Natural killer cell (primary cell): ENCODE measurements around the gene ZFR2. TPM values are rescaled to one million over a fixed set of nuclear protein-coding genes. Genes with fewer than 3 reads are reported as not detected.

ENCODE experiments used
- ATAC-seq, 3 donors: fragments of 150-1000 bp in 2 of 3; fragments of 200-7000 bp in 1 of 3; cut with Tn5 transposase; 1 replicate in 1 of 3; 2 replicates in 2 of 3; pipeline ENCODE4 v1.10.0; 2021; ENCODE audit warnings: mild to moderate bottlenecking in 2 of 3, moderate library complexity in 2 of 3
- DNase-seq, 2 donors: peaks; one replicate each; pipeline versions ENCODE4 v3.0.0 to v3.0.0-alpha.2; 2013 to 2021; ENCODE audit warnings: mixed read lengths in 1 of 2
- H3K27ac ChIP-seq: one replicate; pipeline ENCODE4 v1.5.1; 2013; ENCODE audit warnings: mild to moderate bottlenecking, low read length
- H3K27me3 ChIP-seq: one replicate; pipeline ENCODE4 v1.6.1; 2013; ENCODE audit warnings: low read length; ENCODE audit not compliant: control insufficient read depth, insufficient read depth
- H3K36me3 ChIP-seq: one replicate; pipeline ENCODE4 v1.6.1; 2013; ENCODE audit warnings: low read length; ENCODE audit not compliant: control insufficient read depth, insufficient read depth
- H3K4me1 ChIP-seq: one replicate; pipeline ENCODE4 v1.6.1; 2013; ENCODE audit warnings: low read length; ENCODE audit not compliant: control insufficient read depth, insufficient read depth
- H3K4me3 ChIP-seq: one replicate; pipeline ENCODE4 v1.5.1; 2013; ENCODE audit warnings: low read length
- H3K9me3 ChIP-seq: one replicate; pipeline ENCODE4 v1.6.1; 2013; ENCODE audit warnings: low read length; ENCODE audit not compliant: control insufficient read depth, insufficient read depth
- H3K27ac Mint-ChIP-seq, 2 donors: one replicate each; pipeline ENCODE4 v1.8.0; 2022; ENCODE audit warnings: mild to moderate bottlenecking in 2 of 2, mixed read lengths in 2 of 2, moderate library complexity in 1 of 2
- H3K27me3 Mint-ChIP-seq, 2 donors: one replicate each; pipeline ENCODE4 v1.8.0; 2022; ENCODE audit warnings: low read depth in 2 of 2, mixed read lengths in 2 of 2
- H3K36me3 Mint-ChIP-seq: one replicate; pipeline ENCODE4 v1.8.0; 2022; ENCODE audit warnings: mixed read lengths
- H3K4me1 Mint-ChIP-seq, 2 donors: one replicate each; pipeline ENCODE4 v1.8.0; 2022; ENCODE audit warnings: mixed read lengths in 2 of 2
- H3K4me3 Mint-ChIP-seq: one replicate; pipeline ENCODE4 v1.8.0; 2022; ENCODE audit warnings: mild to moderate bottlenecking, moderate library complexity, mixed read lengths
- H3K9me3 Mint-ChIP-seq, 2 donors: one replicate each; pipeline ENCODE4 v1.8.0; 2022; ENCODE audit warnings: mixed read lengths in 2 of 2
- CTCF ChIP-seq: fragments of 200-600 bp; IDR thresholded peaks from one replicate; pipeline ENCODE4 v1.8.0; 2022; ENCODE audit warnings: antibody characterized with exemption
- WGBS: methylation state at CpG from one replicate; pipeline ENCODE4 v1.1.7; 2013; ENCODE audit warnings: missing lambda C conversion rate; ENCODE audit not compliant: insufficient coverage; 5-methylcytosine and 5-hydroxymethylcytosine counted together
- intact Hi-C: fragments of 100-400 bp; cut with micrococcal nuclease; formaldehyde crosslinking; loops from one replicate; pipeline ENCODE4 v1.14.2; 2022
- total RNA-seq, 4 donors: library from RNA; stranded (reverse); fragments of 120-200 nt in 1 of 4; gene quantifications; one replicate each; pipeline versions ENCODE4 v1.2.3 to v1.2.4, GENCODE V29; 2013 to 2022

The ZFR2 gene
- total RNA-seq, 3 donors from 2014 or later (not counting 1 experiment from before 2014, with no cell fraction given): 1.6 to 4.4 (median 1.7) TPM

- 91% methylated on average over 19 of the region's 19 CpGs for WGBS
Observed at GRCh38 chr19:3855320-3855719, 13.5 kb downstream of the ZFR2 start.

GRCh38 chr19:3852614-3853254, 16.1 kb downstream of the ZFR2 start:
- no peaks in the 10 kb centered on the region for H3K27me3 ChIP-seq
- ATAC-seq (peak; percentile 69 to 86 (median 85)), DNase-seq (peak; percentile 52 to 63)
- no peaks in the 10 kb centered on the region for H3K36me3 ChIP-seq
- Mint-ChIP-seq H3K27ac (no peak overlapping the region), H3K4me3 (no peak overlapping the region), H3K4me1 (no peaks in the 10 kb centered on the region), H3K27me3 (peaks cover 0 to 2% of the 10 kb centered on the region in 2 donors), H3K9me3 (no peaks in the 10 kb centered on the region), H3K36me3 (no peaks in the 10 kb centered on the region)
- H3K9me3 ChIP-seq: peaks cover 5% of the 10 kb centered on the region
- peaks cover 3% of the 10 kb centered on the region for H3K4me1 ChIP-seq
- TF ChIP-seq CTCF: peak; percentile 48
- no peak overlapping the region for H3K27ac ChIP-seq
- intact Hi-C loops: loop anchor here (1.0 kb wide), 1 partner anchor 352 kb away; no protein-coding TSS in a partner anchor
- 77% methylated on average over 4 of the region's 4 CpGs for WGBS
- no peak overlapping the region for H3K4me3 ChIP-seq

More at GRCh38 chr19:3855320-3855719, 13.5 kb downstream of the ZFR2 start:
- intact Hi-C loops: no loop called here
- no peak for ATAC-seq
- Mint-ChIP-seq H3K4me3 (no peak overlapping the region), H3K36me3 (no peaks in the 10 kb centered on the region), H3K4me1 (no peaks in the 10 kb centered on the region), H3K27me3 (peaks cover 0 to 2% of the 10 kb centered on the region in 2 donors), H3K9me3 (no peaks in the 10 kb centered on the region), H3K27ac (no peak overlapping the region)
- Histone ChIP-seq H3K36me3 (no peaks in the 10 kb centered on the region), H3K27me3 (no peaks in the 10 kb centered on the region), H3K4me3 (no peak overlapping the region), H3K27ac (no peak overlapping the region), H3K4me1 (no peaks in the 10 kb centered on the region), H3K9me3 (peaks cover 5% of the 10 kb centered on the region)
- no peak for DNase-seq
- TF ChIP-seq CTCF: no peak

- no peak overlapping the region for H3K27ac Mint-ChIP-seq
- 100% methylated on average over 1 of the region's 1 CpG for WGBS
- H3K4me1 Mint-ChIP-seq: no peaks in the 10 kb centered on the region
- no peaks in the 10 kb centered on the region for H3K9me3 Mint-ChIP-seq
- no peak overlapping the region for H3K4me3 ChIP-seq
- H3K4me1 ChIP-seq: peaks cover 3% of the 10 kb centered on the region
- H3K36me3 Mint-ChIP-seq: no peaks in the 10 kb centered on the region
- H3K36me3 ChIP-seq: no peaks in the 10 kb centered on the region
- no peak overlapping the region for H3K4me3 Mint-ChIP-seq
- H3K9me3 ChIP-seq: peaks cover 5% of the 10 kb centered on the region
- no peak for TF ChIP-seq CTCF
- no peak for DNase-seq
- no peak overlapping the region for H3K27ac ChIP-seq
- no peaks in the 10 kb centered on the region for H3K27me3 ChIP-seq
- intact Hi-C loops: loop anchor here (1.0 kb wide), 1 partner anchor 352 kb away; no protein-coding TSS in a partner anchor
- H3K27me3 Mint-ChIP-seq: peaks cover 0 to 2% of the 10 kb centered on the region in 2 donors
- ATAC-seq: no peak
Observed at GRCh38 chr19:3852177-3852511, 16.7 kb downstream of the ZFR2 start.
